K562 (cell line): ENCODE data around the gene PLCB4. TPM values are rescaled to one million over a fixed set of nuclear protein-coding genes. Genes with fewer than 3 reads are reported as not detected.

Experiments used
- ATAC-seq: fragments of 200-7000 bp; cut with Tn5 transposase; 3 replicates; pipeline ENCODE4 v1.9.1; 2020; ENCODE audit warnings: moderate library complexity
- BruUV-seq: library from RNA; stranded (reverse); fragments of 400-500 nt; replicated peaks from 2 replicates; lab custom pipeline; 2021; lab: Mats Ljungman, UMichigan
- CTCF ChIA-PET: fragments of 300-600 bp; formaldehyde crosslinking; extraction: SDS; loops from one replicate; lab custom pipeline; 2021; ENCODE audit warnings: low intra/inter-chr PET ratio; lab: Yijun Ruan, JAX
- POLR2A ChIA-PET: fragments of 300-600, 350-650 bp; sonication (Branson Sonifier 250); formaldehyde crosslinking; extraction: SDS; loops from one replicate; lab custom pipeline; 2021; ENCODE audit warnings: antibody characterized with exemption, inconsistent platforms; lab: Yijun Ruan, JAX
- DNase-seq, 4 experiments: peaks; one replicate each; pipeline versions ENCODE4 v3.0.0 to v3.0.0-alpha.2; 2011 to 2018; ENCODE audit warnings: low spot score in 3 of 4, mixed read lengths in 3 of 4; ENCODE audit errors: extremely low read depth in 1 of 4
- FAIRE-seq: peaks from 2 replicates; lab custom pipeline; 2011; peaks lifted over from hg19 to GRCh38; lab: Jason Lieb, UNC
- H2AFZ ChIP-seq: 2 replicates; pipeline ENCODE4 v1.6.0; 2011; ENCODE audit warnings: low read depth, low read length, control low read depth, inconsistent platforms
- H3K27ac ChIP-seq: fragments of 200-600 bp; 3 replicates; pipeline ENCODE4 v1.8.0; 2011; ENCODE audit warnings: low read depth, mild to moderate bottlenecking, control low read depth, inconsistent platforms, low read length, moderate library complexity, mixed read lengths; ENCODE audit errors: extremely low read depth
- H3K27me3 ChIP-seq, 2 experiments: fragments of 300-600 bp in 1 of 2; 2 replicates in 1 of 2; 3 replicates in 1 of 2; pipeline versions ENCODE4 v1.6.0 to v1.8.0; 2011; ENCODE audit warnings: inconsistent platforms in 2 of 2, low read length in 2 of 2, mild to moderate bottlenecking in 1 of 2, mixed read lengths in 1 of 2, moderate library complexity in 1 of 2; ENCODE audit not compliant: control insufficient read depth in 2 of 2, insufficient read depth in 2 of 2
- H3K36me3 ChIP-seq: fragments of 300-600 bp; 3 replicates; pipeline ENCODE4 v1.8.0; 2011; ENCODE audit warnings: mild to moderate bottlenecking, low read length, inconsistent platforms; ENCODE audit not compliant: control insufficient read depth, insufficient read depth
- H3K4me1 ChIP-seq, 2 experiments: fragments of 200-600 bp in 1 of 2; replicated peaks in 1 of 2; 2 replicates in 1 of 2; 3 replicates in 1 of 2; pipeline versions ENCODE4 v1.5.1 to v1.8.0; 2011; ENCODE audit warnings: inconsistent platforms in 2 of 2, low read length in 2 of 2, mild to moderate bottlenecking in 1 of 2, mixed read lengths in 1 of 2, moderate library complexity in 1 of 2; ENCODE audit not compliant: control insufficient read depth in 2 of 2, insufficient read depth in 2 of 2
- H3K4me2 ChIP-seq: 2 replicates; pipeline ENCODE4 v1.6.1; 2011; ENCODE audit warnings: low read length, control low read depth, inconsistent platforms, mixed read lengths; ENCODE audit not compliant: insufficient read depth
- H3K4me3 ChIP-seq: fragments of 200-600 bp; sonication (generic), shearing (Covaris generic); 2 replicates; pipeline ENCODE4 v1.5.1; 2016; ENCODE audit warnings: control low read depth, inconsistent platforms
- H3K79me2 ChIP-seq: fragments of 200-600 bp; 3 replicates; pipeline ENCODE4 v1.8.0; 2011; ENCODE audit warnings: low read length, inconsistent platforms; ENCODE audit not compliant: control insufficient read depth, insufficient read depth
- H3K9ac ChIP-seq, 2 experiments: 2 replicates each; pipeline versions ENCODE4 v1.6.0 to v1.6.1; 2011; ENCODE audit warnings: low read depth in 2 of 2, low read length in 2 of 2, control low read depth in 1 of 2, inconsistent platforms in 1 of 2, mild to moderate bottlenecking in 1 of 2, mixed read lengths in 1 of 2; ENCODE audit not compliant: insufficient read depth in 1 of 2
- H3K9me1 ChIP-seq: one replicate; pipeline ENCODE4 v1.6.0; 2011; ENCODE audit warnings: inconsistent platforms, mild to moderate bottlenecking, low read length, moderate library complexity; ENCODE audit not compliant: control insufficient read depth, insufficient read depth
- H3K9me3 ChIP-seq: replicated peaks from 2 replicates; pipeline ENCODE4 v1.5.1; 2011; ENCODE audit warnings: low read depth, low read length, inconsistent platforms; ENCODE audit not compliant: control insufficient read depth, insufficient read depth
- H4K20me1 ChIP-seq: replicated peaks from 2 replicates; pipeline ENCODE4 v1.6.1; 2011; ENCODE audit warnings: low read length, inconsistent platforms, mixed read lengths; ENCODE audit not compliant: control insufficient read depth, insufficient read depth
- NBN ChIP-seq: fragments of 450-650 bp; IDR thresholded peaks from 2 replicates; pipeline ENCODE4 v1.6.1; 2016; ENCODE audit warnings: low read depth, mild to moderate bottlenecking
- NFYB ChIP-seq: IDR thresholded peaks from 2 replicates; pipeline ENCODE4 v1.6.1; 2011; ENCODE audit warnings: mild to moderate bottlenecking, moderate library complexity; ENCODE audit not compliant: insufficient read length; ENCODE audit errors: extremely low read depth
- PATZ1 ChIP-seq: fragments of 250-450 bp; sonication (Bioruptor Pico); IDR thresholded peaks from 2 replicates; pipeline ENCODE4 v1.5.0; 2020; ENCODE audit warnings: mild to moderate bottlenecking, borderline replicate concordance
- ZNF449 ChIP-seq: fragments of 250-450 bp; sonication (Bioruptor Pico); IDR thresholded peaks from 2 replicates; pipeline ENCODE4 v1.8.0; 2022; ENCODE audit warnings: moderate library complexity, mild to moderate bottlenecking, inconsistent platforms
- WGBS: fragments of 100-300 bp; shearing (Covaris generic); methylation state at CpG from one replicate; pipeline ENCODE4 v1.1.6; 2016; ENCODE audit warnings: low coverage, mixed read lengths; ENCODE audit not compliant: insufficient coverage; ENCODE audit errors: missing lambda C conversion rate; 5-methylcytosine and 5-hydroxymethylcytosine counted together
- in situ Hi-C: fragments of 300-500 bp; cut with MboI; formaldehyde crosslinking; loops from 4 replicates; pipeline ENCODE4 v1.15.0; 2018; ENCODE audit warnings: inconsistent platforms, mixed read lengths
- intact Hi-C: fragments of 100-400 bp; cut with micrococcal nuclease; formaldehyde crosslinking; loops from 2 replicates; pipeline ENCODE4 v1.14.2; 2022
- polyA plus RNA-seq, 8 experiments: library from polyadenylated mRNA; depleted of rRNA in 4 of 8; stranded (reverse) in 5 of 8; unstranded in 3 of 8; fragments of >200 nt; fragmentation: Nextera tagmentation in 2 of 8; fragmentation: Illumina TruSeq in 1 of 8; extraction: Ambion mirVana in 2 of 8; extraction: Trizol in 1 of 8; gene quantifications; 2 replicates each; pipeline versions ENCODE4 v1.2.1 to v1.2.3, GENCODE V29; 2011 to 2014; ENCODE audit warnings: inconsistent platforms in 1 of 8, missing spikeins in 1 of 8
- total RNA-seq, 7 experiments: library from RNA; depleted of rRNA in 6 of 7; stranded (reverse); fragments of >200 nt in 6 of 7; fragmentation: Illumina TruSeq in 2 of 7; extraction: Trizol in 2 of 7; gene quantifications; 2 replicates each; pipeline versions ENCODE4 v1.2.1 to v1.2.3, GENCODE V29; 2011 to 2021; ENCODE audit warnings: low replicate concordance in 1 of 7

Gene PLCB4
- total and polyA plus RNA-seq, 9 of the 15 experiments (the other 6 are each of a cell fraction or from before 2014, with no cell fraction given): 0.20 to 2.9 (median 0.52) TPM

GRCh38 chr20:9507544-9508239, 438.8 kb downstream of the PLCB4 start:
- H3K27ac ChIP-seq: no peak overlapping the region
- POLR2A ChIA-PET: no interaction called here

More at GRCh38 chr20:9507544-9508239, 438.8 kb downstream of the PLCB4 start:
- Histone ChIP-seq H3K9me1 (no peaks in the 10 kb centered on the region), H3K79me2 (no peaks in the 10 kb centered on the region), H3K4me1 (no peaks in the 10 kb centered on the region), H2AFZ (no peak overlapping the region), H3K4me2 (no peak overlapping the region), H3K27me3 (peaks cover 0 to 18% of the 10 kb centered on the region in 2 experiments; a peak in 2 of 5 replicates), H3K9ac (no peak overlapping the region), H3K36me3 (no peaks in the 10 kb centered on the region), H4K20me1 (no peaks in the 10 kb centered on the region), H3K9me3 (no peaks in the 10 kb centered on the region), H3K4me3 (no peak overlapping the region)
- FAIRE-seq (no peak), ATAC-seq (no peak), DNase-seq (no peak)
- under 1% methylated on average over 33 of the region's 37 CpGs for WGBS
- TF ChIP-seq NBN (no peak), PATZ1 (CRISPR knock-in tag) (no peak), ZNF449 (CRISPR knock-in tag) (no peak), NFYB (no peak)
- in situ Hi-C loops (no loop called here), intact Hi-C loops (no loop called here)
- CTCF ChIA-PET: no interaction called here
- no TSS peak for BruUV-seq
